Dermis microvascular lymphatic vessel endothelial cell (primary cell): ENCODE measurements around the gene AHCY. TPM values are rescaled to one million over a fixed set of nuclear protein-coding genes. Genes with fewer than 3 reads are reported as not detected.
A peak's percentile ranks its signal among the peaks of the same experiment; 100 is the strongest.
"Not testable (repeated sequence)": the region's sequence is repeated elsewhere in the genome, so short reads cannot be mapped to it uniquely, and the experiment has no call there.

Experiments
- DNase-seq, 2 donors: peaks; one replicate each; pipeline versions ENCODE4 v3.0.0 to v3.0.0-alpha.2; 2010; ENCODE audit warnings: low read depth in 2 of 2
- total RNA-seq: library from RNA; depleted of rRNA; stranded (reverse); fragments of >200 nt; gene quantifications from 2 replicates; pipeline ENCODE4 v1.2.1, GENCODE V29; 2014

Gene AHCY
- total RNA-seq, 1 donor from 2014 or later = 109 TPM

GRCh38 chr20:34298294-34298784, 4.8 kb downstream of the AHCY start:
- DNase-seq = not testable (repeated sequence)

DNA sequence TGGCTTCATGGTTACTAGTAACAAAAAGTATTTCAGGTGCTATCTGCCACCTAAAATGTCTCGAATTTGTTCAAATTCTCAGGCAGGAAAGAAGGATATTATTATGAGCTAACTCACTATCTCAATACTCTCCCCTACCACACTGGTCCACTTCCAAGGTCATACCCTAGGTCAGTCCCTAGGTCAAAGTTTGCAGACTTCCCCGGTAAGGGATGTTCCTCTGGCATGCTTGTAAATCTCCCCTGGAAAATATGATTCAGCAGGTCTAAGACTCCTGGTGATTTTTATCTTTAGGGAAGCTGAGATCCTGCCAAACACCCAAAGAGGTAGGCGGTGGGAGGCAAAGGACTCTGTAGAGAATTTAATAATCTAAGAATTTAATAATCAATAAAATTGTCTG, 6.7 kb downstream of the AHCY start:
- no peak for DNase-seq

GRCh38 chr20:34295284-34295683, 7.9 kb downstream of the AHCY start:
- no peak for DNase-seq

DNA sequence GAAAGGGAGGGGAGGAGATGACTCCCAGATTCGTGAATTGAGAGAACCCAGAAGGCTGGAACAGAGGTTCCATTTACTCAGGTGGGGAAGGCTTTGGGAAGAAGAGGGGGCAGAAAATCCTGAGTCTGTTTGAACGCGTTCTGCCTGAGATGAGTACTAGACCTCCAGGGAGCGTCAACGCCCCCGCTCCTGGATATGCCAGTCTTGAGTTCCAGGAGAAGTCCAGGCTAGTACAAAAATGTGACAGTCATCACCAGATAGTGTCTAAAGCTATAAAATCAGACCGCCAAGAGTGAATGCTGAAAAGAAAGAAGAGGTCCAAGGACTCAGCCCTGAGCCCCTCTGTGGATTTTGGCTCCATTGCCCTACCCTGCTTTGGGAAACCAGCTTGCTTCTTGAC, 8.6 kb downstream of the AHCY start:
- DNase-seq = no peak

DNA sequence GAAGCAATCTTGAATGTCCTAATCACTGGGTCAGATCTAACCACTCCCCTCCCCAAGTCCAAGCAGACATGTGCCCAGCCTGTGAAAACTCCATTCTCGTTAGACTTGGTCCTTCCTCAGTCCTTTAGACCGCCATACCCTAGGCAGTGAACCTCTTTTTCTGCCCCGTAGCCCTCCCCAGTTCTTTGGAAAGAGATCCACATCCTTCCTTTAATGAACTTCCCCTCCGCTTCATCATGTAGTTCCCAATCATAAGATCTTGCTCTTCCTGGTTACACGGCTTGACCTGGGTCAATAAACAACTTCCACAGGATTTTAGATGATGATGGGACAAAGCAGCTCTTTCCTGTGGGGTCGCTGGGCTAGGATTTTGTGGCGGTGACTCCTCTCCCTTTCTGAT, 9.6 kb downstream of the AHCY start:
- DNase-seq = peak in 1 of 2 donors; percentile 17

DNA sequence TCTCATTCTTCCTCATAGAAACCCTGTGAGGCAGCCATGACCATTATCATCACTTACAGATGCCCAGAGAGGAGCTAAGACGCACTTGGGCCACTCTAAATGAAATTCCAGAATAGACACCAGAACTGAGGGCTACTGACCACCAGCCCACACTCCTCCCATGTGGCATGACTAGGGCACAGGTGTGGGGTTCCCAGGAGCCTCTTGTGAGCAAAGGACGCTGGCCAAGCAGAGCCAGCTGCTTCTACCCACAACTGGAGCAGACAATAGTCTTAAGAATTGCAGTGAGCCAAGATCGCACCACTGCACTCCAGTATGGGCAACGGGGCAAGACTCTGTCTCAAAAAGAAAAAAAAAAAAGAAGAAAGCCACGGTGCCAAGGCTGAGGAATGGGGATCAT, 10.0 kb downstream of the AHCY start:
- no peak for DNase-seq

DNA sequence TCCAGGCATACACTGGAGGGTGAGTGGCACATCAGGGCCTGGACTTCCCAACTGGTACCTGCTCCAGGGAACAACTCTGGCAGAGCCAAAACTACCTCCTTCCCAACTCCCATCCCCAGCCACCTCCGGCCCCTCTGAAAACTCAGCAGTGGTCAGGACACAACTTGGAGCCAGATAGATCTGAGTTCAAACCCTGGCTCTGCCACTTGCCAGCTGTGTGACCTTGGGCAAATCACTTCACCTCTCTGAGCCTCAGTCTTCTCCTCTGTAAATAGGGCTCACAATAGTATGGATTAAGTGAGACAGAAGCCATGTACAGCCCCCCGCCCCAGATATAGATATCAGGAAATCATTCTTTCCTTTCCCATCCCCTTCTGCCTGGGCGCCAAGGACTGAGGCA, 10.7 kb downstream of the AHCY start:
- no peak for DNase-seq

DNA sequence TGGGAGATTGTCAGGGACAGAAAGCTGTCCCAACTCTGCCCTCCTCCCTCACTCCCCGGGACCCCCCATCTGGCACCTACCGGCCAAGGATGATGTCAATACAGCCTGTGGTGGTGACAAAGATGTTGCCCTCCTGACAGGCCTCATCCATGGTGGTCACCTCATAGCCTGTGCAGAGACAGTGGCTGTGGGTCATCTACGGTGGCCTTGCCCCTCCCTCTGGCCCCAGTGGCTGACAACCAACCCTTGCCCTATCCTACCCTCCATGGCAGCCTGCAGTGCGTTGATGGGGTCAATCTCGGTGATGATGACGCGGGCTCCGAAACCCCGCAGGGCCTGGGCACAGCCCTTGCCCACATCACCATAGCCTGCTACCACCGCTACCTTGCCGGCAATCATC, 12.7 kb downstream of the AHCY start:
- DNase-seq = no peak

- DNase-seq = not testable (repeated sequence)
Measured at GRCh38 chr20:34287500-34287899, 15.7 kb downstream of the AHCY start.

GRCh38 chr20:34285450-34285849, 17.7 kb downstream of the AHCY start:
- no peak for DNase-seq

DNA sequence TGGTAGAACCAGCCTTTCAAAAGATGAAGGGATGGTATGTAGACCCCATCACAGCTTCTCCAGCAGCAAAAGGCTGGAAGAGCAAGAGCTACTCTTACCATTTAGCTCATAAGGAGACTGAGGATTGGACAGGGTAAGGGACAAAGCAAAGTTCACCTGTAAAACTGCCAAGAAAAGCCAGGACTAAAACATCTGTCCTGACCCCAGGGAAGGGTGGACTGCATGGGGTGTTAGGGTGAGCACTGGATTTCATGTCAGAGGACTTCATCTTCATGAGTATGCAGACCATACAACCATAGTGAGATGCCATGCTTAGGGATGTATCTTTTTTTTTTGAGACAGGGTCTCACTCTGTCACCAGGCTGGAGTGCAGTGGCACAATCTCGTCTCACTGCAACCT, 19.3 kb downstream of the AHCY start:
- no peak for DNase-seq

GRCh38 chr20:34282041-34282440, 21.1 kb downstream of the AHCY start:
- DNase-seq = no peak

DNA sequence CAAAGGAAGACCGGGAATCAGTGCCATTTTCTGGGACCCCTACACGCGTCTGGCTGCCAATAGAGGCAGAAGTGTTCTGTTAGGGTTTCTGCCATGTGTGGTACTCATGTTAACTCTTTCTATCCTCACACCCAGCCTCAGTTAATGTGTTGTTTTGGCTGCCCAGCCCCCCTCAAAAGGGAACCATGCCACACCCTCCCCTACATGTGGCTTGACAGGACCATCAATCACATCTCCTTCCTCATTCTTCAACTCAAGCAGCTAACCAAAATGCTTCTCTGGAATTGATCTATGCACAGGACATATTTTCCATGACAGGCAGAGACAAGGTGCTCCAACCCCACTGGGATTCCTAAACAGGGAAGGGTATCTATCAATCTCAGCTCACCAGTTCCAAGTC, 22.0 kb downstream of the AHCY start:
- no peak for DNase-seq

DNA sequence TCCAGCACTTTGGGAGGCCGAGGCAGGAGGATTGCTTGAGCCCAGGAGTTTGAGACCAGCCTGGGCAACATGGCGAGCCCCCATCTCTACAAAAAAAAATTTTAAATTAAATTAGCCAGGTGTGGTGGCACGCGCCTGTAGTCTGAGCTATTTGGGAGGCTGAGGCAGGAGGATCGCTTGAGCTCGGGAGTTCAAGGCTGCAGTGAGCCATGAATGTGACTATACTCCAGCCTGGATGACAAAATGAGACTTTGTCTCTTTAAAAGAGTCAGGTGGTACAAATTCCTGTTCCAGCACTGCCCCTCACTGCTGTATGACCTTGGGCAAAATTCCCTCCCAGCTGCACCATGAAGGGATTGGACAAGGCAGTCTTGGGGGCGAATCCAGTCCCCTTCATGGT, 28.5 kb downstream of the AHCY start:
- no peak for DNase-seq

- DNase-seq = no peak
Measured at GRCh38 chr20:34271956-34272355, 31.2 kb downstream of the AHCY start.

DNA sequence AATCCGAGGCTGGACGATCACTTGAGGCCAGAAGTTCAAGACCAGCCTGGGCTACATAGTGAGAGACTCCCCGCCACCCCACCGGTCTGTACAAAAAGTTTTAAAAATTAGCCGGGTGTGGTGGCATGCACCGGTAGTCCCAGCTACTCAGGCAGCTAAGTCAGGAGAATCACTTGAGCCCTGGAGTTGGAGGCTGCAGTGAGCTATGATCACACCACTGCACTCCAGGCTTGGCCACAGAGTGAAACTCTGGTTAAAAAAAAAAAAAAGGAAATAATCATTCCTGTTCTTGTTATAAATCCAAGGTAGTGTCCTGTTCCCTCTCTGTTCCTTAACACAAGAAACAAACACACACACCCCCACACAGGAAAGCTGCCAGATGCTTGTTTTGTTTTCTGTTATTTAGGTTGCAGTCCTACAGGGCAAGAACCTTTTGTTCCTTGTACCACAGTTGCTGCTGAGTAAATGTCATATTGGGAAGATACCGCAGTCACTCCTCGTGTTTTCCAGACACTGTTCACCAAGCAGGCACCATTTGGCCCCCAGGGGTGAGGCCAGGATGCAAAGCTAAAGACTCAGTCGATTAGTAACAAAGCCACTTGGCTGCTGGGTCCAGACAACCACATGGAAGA, 33.0 kb downstream of the AHCY start:
- peak in 1 of 2 donors; percentile 21 for DNase-seq

DNA sequence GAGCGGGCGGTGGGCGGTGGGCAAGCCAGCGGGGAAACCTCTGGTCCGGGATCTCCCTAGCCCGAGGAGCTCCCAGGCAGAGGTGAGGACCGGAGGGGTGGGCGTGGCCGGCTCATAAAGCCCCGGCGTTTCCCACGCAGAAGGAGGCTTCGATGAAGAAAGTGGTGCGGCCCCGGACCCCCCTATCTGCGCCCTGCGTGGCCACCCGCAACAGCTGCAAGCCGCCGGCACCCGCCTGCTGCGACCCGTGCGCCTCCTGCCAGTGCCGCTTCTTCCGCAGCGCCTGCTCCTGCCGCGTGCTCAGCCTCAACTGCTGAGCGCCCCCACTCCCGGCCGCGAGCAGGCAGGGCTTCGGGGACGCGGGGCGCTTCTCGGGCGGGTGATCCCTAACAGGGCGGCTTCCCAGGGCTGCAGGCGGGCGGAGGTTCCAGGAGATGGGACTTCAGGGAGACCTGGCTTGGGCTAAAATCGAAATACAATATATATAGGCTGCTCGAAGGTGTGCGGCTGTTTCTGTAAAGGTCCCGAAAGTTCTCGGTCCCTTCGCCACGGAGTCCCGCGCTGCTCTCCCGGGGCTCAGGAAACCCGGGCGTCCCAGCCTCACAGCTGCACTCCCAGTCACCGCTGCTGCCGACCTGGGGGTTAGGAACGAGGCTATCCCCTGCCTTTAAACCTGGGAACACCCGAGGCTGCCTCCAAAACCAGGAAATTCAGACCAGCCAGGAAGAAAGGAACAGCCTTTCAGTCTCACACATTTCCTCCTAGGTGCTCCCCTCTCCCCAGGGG, 34.1 kb downstream of the AHCY start:
- DNase-seq = peak in 1 of 2 donors; percentile 46

GRCh38 chr20:34268145-34268544, 35.0 kb downstream of the AHCY start:
- no peak for DNase-seq

- no peak for DNase-seq
Measured at GRCh38 chr20:34264141-34264540, 39.0 kb downstream of the AHCY start.

DNA sequence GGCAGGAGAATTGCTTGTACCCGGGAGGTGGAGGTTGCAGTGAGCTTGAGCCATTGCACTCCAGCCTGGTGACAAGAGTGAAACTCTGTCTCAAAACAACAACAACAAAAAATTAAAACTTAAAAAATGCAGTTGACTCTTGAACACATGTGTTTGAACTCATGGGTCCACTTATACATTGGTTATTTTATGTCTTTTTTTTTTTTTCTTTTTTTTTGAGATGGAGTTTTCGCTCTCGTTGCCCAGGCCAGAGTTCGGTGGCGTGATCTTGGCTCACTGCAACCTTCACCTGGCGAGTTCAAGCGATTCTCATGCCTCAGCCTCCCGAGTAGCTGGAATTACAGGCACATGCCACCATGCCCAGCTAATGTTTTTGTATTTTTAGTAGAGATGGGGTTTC, 39.7 kb downstream of the AHCY start:
- DNase-seq = not testable (repeated sequence)

DNA sequence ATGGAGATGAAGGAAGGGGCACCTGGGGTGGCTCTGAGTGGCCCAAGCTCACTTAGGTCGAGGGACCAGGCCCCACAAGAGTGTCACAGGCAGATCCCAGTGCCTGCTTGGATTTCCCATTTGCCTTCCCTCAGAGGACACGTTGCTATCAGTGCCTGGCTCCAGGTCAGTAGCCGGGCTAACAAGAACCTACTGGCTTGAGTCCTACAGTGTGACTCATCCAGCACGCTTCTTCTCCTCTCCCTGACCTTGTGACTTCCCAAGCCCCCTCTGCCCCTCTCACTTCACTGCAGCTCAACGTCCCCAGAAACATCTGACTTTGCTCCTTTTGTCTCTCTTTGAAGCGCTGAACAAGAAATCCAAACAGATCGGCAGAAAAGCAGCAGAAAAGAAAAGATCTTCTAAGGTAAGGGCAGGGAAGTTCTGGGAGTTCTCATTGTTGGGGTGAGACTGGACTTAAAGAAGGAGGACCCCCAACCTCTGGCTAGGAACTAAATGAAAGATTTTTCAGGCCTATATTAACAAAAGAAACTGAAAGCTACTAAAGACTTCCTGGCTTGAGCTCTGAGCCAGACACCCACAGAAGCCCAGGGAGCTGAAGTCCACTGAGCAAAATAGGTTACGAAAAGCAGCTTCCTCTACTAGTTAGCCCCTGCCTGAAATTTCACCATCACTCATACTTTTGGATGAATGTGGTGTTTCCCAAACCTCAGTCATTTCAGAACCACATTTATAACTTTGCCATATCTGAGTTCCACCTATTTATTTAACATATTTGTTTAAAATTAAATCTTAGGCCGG, 40.5 kb downstream of the AHCY start:
- DNase-seq = no peak

DNA sequence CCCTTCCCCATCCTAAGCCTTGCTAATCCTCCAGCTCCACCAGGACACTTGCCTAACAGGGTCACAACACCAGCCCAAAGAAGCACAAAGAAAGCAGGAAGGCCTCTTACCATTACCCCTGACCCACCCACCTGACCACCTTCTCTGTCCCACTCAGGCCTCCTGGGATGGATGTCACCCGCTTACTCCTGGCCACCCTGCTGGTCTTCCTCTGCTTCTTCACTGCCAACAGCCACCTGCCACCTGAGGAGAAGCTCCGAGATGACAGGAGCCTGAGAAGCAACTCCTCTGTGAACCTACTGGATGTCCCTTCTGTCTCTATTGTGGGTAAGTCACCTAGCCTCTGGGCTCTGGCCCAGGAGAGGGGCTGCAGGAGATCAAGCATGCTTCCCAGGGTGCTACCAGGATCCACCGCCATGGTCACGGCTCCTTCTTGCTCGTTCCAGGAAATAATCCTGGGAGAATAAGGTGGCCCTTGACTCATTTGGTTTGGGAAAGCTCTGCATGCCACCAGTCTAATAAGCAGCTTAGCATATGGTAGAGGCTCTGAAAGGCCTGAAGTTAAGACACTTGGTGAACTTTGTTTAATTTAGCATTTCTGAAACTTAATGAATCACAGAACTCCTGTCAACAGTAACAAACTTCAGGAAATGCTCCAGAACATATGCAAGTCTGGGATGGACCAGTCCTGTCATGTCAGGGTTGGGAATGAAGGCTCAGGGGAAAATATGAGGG, 42.8 kb downstream of the AHCY start:
- DNase-seq = no peak
